Omental fat pad (tissue), 4 donors: Measurements from ENCODE around the gene RMDN3. TPM values are rescaled to one million over a fixed set of nuclear protein-coding genes. Genes with fewer than 3 reads are reported as not detected.

Experiments
- ATAC-seq: fragments of 150-250 bp; one replicate; pipeline ENCODE4 v1.9.1; 2016; ENCODE audit warnings: mild to moderate bottlenecking, moderate library complexity; ENCODE audit not compliant: low FRiP score
- DNase-seq: peaks from one replicate; pipeline ENCODE4 v3.0.0-alpha.2; 2019; ENCODE audit warnings: low spot score
- total RNA-seq, 4 donors: library from RNA; depleted of rRNA; stranded (reverse); fragments of >200 nt; gene quantifications; one replicate each; pipeline ENCODE4 v1.1.0, GENCODE V29; 2016
- TF ChIP-seq, protein P1 (sequence below), 3 donors: fragments of 450-650 bp; IDR thresholded peaks; one replicate each; pipeline ENCODE4 v1.5.1; 2016 to 2017; ENCODE audit warnings: antibody characterized with exemption in 3 of 3, mild to moderate bottlenecking in 3 of 3, moderate library complexity in 2 of 3

The RMDN3 gene
- total RNA-seq, 4 donors from 2014 or later, result 32.8 to 50.8 (median 43.7) TPM

GRCh38 chr15:40749151-40749630 is 5.9 kb downstream of the RMDN3 start:
- no peak for DNase-seq
- TF ChIP-seq, protein P1, sequence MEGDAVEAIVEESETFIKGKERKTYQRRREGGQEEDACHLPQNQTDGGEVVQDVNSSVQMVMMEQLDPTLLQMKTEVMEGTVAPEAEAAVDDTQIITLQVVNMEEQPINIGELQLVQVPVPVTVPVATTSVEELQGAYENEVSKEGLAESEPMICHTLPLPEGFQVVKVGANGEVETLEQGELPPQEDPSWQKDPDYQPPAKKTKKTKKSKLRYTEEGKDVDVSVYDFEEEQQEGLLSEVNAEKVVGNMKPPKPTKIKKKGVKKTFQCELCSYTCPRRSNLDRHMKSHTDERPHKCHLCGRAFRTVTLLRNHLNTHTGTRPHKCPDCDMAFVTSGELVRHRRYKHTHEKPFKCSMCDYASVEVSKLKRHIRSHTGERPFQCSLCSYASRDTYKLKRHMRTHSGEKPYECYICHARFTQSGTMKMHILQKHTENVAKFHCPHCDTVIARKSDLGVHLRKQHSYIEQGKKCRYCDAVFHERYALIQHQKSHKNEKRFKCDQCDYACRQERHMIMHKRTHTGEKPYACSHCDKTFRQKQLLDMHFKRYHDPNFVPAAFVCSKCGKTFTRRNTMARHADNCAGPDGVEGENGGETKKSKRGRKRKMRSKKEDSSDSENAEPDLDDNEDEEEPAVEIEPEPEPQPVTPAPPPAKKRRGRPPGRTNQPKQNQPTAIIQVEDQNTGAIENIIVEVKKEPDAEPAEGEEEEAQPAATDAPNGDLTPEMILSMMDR (IDR thresholded peaks at IDR 0.05), result no peak
- no peak for ATAC-seq

DNA sequence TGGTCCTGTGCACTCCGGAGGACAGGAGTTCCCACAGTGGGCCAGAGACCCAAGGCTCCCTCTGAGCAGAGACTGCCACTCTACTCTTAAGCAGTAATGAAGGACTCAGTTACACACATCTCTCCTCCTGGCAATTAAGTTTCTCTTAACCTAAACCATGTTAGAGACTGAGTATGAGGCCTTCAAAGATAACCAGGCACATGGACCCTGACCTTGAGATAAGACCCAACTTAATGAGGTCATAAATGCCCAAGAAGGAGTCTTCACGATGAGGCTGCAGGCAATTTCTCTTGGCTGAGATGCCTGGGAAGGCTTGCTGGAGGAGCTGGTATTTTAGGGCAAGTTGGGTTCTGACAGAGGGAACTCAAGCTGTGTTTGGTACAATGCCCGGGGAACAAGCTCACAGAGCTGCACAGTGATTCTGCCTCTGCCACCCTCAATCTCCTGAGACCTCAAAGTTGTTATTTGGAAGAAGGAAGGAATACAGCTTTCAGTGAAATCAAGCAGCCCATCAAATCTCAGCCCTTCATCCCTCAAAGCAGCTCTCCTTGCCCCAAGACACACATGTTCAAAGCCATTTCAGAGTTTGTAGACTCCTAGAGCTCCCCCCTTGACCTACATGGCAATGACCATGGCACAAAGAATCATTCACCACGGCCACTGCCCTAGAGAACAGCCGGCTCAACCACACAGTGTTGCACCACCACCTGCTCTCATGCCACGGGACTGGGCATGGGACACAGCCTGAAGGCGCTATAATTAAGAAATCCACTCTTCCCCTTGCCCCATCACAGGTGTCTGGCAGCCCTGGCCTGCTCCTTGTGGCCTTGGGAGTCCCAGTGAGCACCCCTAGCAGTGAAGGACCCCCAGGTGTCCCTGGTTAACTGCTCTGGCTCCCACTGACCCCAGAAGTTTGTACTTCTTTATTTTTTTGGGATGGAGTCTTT is 7.1 kb downstream of the RMDN3 start:
- TF ChIP-seq, protein P1 (IDR thresholded peaks at IDR 0.05), result no peak
- no peak for DNase-seq
- no peak for ATAC-seq

GRCh38 chr15:40746916-40747418 is 8.1 kb downstream of the RMDN3 start:
- TF ChIP-seq, protein P1 (IDR thresholded peaks at IDR 0.05), result no peak
- no peak for ATAC-seq
- DNase-seq, result no peak

DNA sequence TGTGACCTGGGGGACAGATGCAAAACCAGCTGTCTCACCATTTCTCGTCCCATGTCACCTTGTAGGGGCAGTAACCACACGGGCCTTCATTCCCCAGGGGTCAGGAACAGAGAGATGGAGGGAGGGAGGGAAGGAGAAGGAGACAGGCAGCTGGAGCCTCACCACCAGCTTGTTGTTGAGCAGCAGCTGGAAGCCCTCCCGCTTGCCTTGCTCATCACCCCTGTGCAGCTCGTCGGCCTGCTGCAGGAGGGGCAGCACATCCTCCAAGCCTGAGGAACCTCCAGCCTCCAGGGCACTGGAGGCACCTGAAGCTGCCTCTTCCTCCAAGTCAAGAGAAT is 10.3 kb downstream of the RMDN3 start:
- ATAC-seq (no peak), DNase-seq (no peak)
- TF ChIP-seq, protein P1 (IDR thresholded peaks at IDR 0.05), result no peak

DNA sequence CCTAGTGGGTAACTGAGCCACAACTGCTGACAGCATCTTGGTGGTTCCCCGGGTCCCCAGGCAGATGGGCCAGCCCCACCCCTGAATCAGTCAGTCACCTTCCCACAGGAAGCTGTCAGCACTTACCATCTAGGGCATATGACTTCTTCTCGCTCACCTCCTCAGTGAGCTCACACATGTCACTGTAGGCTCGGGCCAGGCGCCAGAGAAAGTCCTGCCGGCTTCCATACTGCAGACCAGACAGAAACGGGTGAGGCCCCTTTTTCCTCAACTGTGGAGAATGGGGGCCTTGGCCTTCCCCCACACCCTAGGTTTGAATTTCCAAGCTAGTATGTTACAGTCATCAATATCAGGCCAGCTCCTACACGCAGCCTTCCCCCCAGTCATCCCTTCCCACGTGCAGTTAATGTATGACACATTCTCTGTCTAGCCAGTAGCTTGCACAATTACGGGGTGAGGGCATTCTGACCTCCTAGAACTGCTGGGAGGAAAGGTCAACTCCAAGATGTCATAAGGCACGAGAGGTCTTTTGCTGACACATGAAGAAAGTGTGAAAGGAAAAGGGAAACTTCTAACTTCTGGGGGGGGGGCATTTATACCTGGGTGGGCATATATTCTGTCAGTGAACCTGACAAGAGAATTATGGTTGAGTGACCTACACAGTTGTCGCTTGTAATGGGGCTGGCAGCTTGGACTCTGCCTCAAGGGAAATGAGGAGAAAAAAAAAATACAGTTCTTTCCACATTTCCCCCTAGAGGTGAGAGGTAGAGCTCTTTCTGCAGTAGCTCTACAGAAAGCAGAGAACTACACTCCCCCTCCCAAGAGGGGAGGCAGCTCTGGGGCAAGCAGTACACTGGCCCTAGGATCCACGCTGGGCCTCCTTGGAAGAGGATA is 10.9 kb downstream of the RMDN3 start:
- DNase-seq, result no peak
- ATAC-seq, result peak; percentile 59
- TF ChIP-seq, protein P1 (IDR thresholded peaks at IDR 0.05), result no peak

DNA sequence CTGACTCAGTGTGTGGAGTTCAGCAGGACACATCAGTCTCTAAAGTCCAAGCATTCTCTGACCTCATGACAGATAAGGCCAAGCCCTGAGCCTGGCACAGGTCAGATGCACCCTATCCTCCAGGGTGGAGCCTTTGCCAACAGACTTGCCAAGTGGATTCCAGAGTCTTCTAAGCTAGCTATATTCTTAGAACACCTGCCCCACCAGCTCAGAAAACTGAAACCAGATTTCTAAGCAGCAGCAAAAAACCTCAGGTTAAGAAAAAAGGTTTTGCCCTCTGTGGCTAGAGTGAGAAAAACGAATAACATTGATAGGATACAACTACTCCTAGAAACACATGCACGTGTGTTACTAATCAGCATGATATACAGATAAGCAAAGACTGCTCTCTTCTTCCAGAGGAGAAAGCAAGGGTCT is 11.6 kb downstream of the RMDN3 start:
- TF ChIP-seq, protein P1 (IDR thresholded peaks at IDR 0.05), result no peak
- ATAC-seq (no peak), DNase-seq (no peak)
